K562 (cell line): Measurements from ENCODE around the gene ATP5F1A. TPM values are rescaled to one million over a fixed set of nuclear protein-coding genes. Genes with fewer than 3 reads are reported as not detected.
A peak's percentile ranks its signal among the peaks of the same experiment; 100 is the strongest.

Source experiments
- CBFA2T2 ChIP-seq: fragments of 450-650 bp; conservative IDR thresholded peaks from 2 replicates; pipeline ENCODE4 v1.6.1; 2017; ENCODE audit warnings: mild to moderate bottlenecking
- EP300 ChIP-seq: IDR thresholded peaks from 2 replicates; pipeline ENCODE4 v1.6.1; 2012; ENCODE audit warnings: low read length, improper control_type of control experiment
- FOSL1 ChIP-seq: fragments of 200-800 bp; sonication (Bioruptor generic); conservative IDR thresholded peaks from 2 replicates; pipeline ENCODE4 v1.6.1; 2016; ENCODE audit warnings: missing genetic modification characterization, missing compliant biosample characterization
- FOXJ2 ChIP-seq: fragments of 200-800 bp; sonication (Bioruptor generic); IDR thresholded peaks from 2 replicates; pipeline ENCODE4 v1.6.1; 2016; ENCODE audit warnings: missing genetic modification characterization, missing compliant biosample characterization
- GATAD2B ChIP-seq: fragments of 450-650 bp; IDR thresholded peaks from 2 replicates; pipeline ENCODE4 v1.6.1; 2017; ENCODE audit warnings: mild to moderate bottlenecking, borderline replicate concordance
- HOXB6 ChIP-seq: fragments of 250-450 bp; sonication (Bioruptor Pico); IDR thresholded peaks from 2 replicates; pipeline ENCODE4 v1.5.1; 2022; ENCODE audit warnings: mild to moderate bottlenecking, borderline replicate concordance
- LEF1 ChIP-seq: fragments of 450-650 bp; IDR thresholded peaks from 2 replicates; pipeline ENCODE4 v1.6.1; 2016; ENCODE audit warnings: mild to moderate bottlenecking
- MAFG ChIP-seq: fragments of 450-650 bp; conservative IDR thresholded peaks from 2 replicates; pipeline ENCODE4 v1.6.1; 2016; ENCODE audit warnings: missing genetic modification characterization, missing compliant biosample characterization
- NCOR1 ChIP-seq: fragments of 450-650 bp; IDR thresholded peaks from 2 replicates; pipeline ENCODE4 v1.6.1; 2016; ENCODE audit warnings: mild to moderate bottlenecking, moderate library complexity
- NFE2 ChIP-seq: IDR thresholded peaks from 2 replicates; pipeline ENCODE4 v1.6.1; 2014; ENCODE audit warnings: antibody characterized with exemption, low read depth
- NRF1 ChIP-seq, 2 experiments: fragments of 450-650 bp; IDR thresholded peaks in 1 of 2; conservative IDR thresholded peaks in 1 of 2; 2 replicates each; pipeline ENCODE4 v1.6.1; 2014; ENCODE audit warnings: mild to moderate bottlenecking in 2 of 2
- RCOR1 ChIP-seq, 2 experiments: IDR thresholded peaks; 2 replicates each; pipeline ENCODE4 v1.6.1; 2012; ENCODE audit warnings: low read depth in 2 of 2, low read length in 2 of 2, borderline replicate concordance in 1 of 2, improper control_type of control experiment in 1 of 2
- SMARCA4 ChIP-seq: fragments of 450-650 bp; IDR thresholded peaks from 2 replicates; pipeline ENCODE4 v1.6.1; 2016
- SOX6 ChIP-seq: fragments of 450-650 bp; IDR thresholded peaks from 2 replicates; pipeline ENCODE4 v1.6.1; 2014; ENCODE audit warnings: mild to moderate bottlenecking
- TCF3 ChIP-seq: sonication (generic); formaldehyde crosslinking; IDR thresholded peaks from 2 replicates; pipeline ENCODE4 v1.4.0; 2020; ENCODE audit warnings: mild to moderate bottlenecking, missing genetic modification reagents
- XRCC3 ChIP-seq: fragments of 450-650 bp; IDR thresholded peaks from 2 replicates; pipeline ENCODE4 v1.6.1; 2017; ENCODE audit warnings: mild to moderate bottlenecking, moderate library complexity
- YY1 ChIP-seq, 3 experiments: IDR thresholded peaks; 2 replicates each; pipeline ENCODE4 v1.6.1; 2011; ENCODE audit warnings: low read length in 2 of 3, mild to moderate bottlenecking in 2 of 3, moderate library complexity in 2 of 3, borderline replicate concordance in 1 of 3, control low read depth in 1 of 3, low read depth in 1 of 3; ENCODE audit not compliant: insufficient read depth in 3 of 3, insufficient replicate concordance in 2 of 3, control insufficient read depth in 1 of 3, insufficient read length in 1 of 3; ENCODE audit errors: extremely low read depth in 1 of 3
- ZNF263 ChIP-seq: sonication (generic); formaldehyde crosslinking; IDR thresholded peaks from 2 replicates; pipeline ENCODE4 v1.8.0; 2022; ENCODE audit warnings: mild to moderate bottlenecking, missing genetic modification reagents, borderline replicate concordance
- ZNF639 ChIP-seq, 2 experiments: fragments of 200-800 bp in 1 of 2; sonication (Bioruptor generic) in 1 of 2; sonication (generic) in 1 of 2; formaldehyde crosslinking in 1 of 2; IDR thresholded peaks in 1 of 2; conservative IDR thresholded peaks in 1 of 2; 2 replicates each; pipeline versions ENCODE4 v1.5.0 to v1.6.1; 2016 to 2020; ENCODE audit warnings: missing compliant biosample characterization in 1 of 2, missing genetic modification characterization in 1 of 2, missing genetic modification reagents in 1 of 2
- polyA plus RNA-seq, 8 experiments: library from polyadenylated mRNA; depleted of rRNA in 4 of 8; stranded (reverse) in 5 of 8; unstranded in 3 of 8; fragments of >200 nt; fragmentation: Nextera tagmentation in 2 of 8; fragmentation: Illumina TruSeq in 1 of 8; extraction: Ambion mirVana in 2 of 8; extraction: Trizol in 1 of 8; gene quantifications; 2 replicates each; pipeline versions ENCODE4 v1.2.1 to v1.2.3, GENCODE V29; 2011 to 2014; ENCODE audit warnings: inconsistent platforms in 1 of 8, missing spikeins in 1 of 8
- total RNA-seq, 7 experiments: library from RNA; depleted of rRNA in 6 of 7; stranded (reverse); fragments of >200 nt in 6 of 7; fragmentation: Illumina TruSeq in 2 of 7; extraction: Trizol in 2 of 7; gene quantifications; 2 replicates each; pipeline versions ENCODE4 v1.2.1 to v1.2.3, GENCODE V29; 2011 to 2021; ENCODE audit warnings: low replicate concordance in 1 of 7
- TF ChIP-seq, protein P1 (sequence below), 3 experiments: fragments of 200-800 bp in 1 of 3; fragments of 250-450 bp in 1 of 3; fragments of 450-650 bp in 1 of 3; sonication (Bioruptor Pico) in 1 of 3; sonication (Bioruptor generic) in 1 of 3; formaldehyde crosslinking in 1 of 3; IDR thresholded peaks; 2 replicates each; pipeline versions ENCODE4 v1.6.1 to v1.8.0; 2016 to 2022; ENCODE audit warnings: mild to moderate bottlenecking in 2 of 3, missing genetic modification characterization in 2 of 3, missing compliant biosample characterization in 1 of 3, moderate library complexity in 1 of 3
- TF ChIP-seq, protein P2 (sequence below), 2 experiments: fragments of 450-650 bp in 1 of 2; sonication (generic) in 1 of 2; formaldehyde crosslinking; conservative IDR thresholded peaks; 2 replicates each; pipeline versions ENCODE4 v1.4.0 to v1.8.1; 2020 to 2022; ENCODE audit warnings: mild to moderate bottlenecking in 1 of 2, missing genetic modification reagents in 1 of 2

Gene ATP5F1A
- total and polyA plus RNA-seq, 9 of the 15 experiments (the other 6 are each of a cell fraction or from before 2014, with no cell fraction given): 377 to 762 (median 490) TPM

- TF ChIP-seq, protein P1, sequence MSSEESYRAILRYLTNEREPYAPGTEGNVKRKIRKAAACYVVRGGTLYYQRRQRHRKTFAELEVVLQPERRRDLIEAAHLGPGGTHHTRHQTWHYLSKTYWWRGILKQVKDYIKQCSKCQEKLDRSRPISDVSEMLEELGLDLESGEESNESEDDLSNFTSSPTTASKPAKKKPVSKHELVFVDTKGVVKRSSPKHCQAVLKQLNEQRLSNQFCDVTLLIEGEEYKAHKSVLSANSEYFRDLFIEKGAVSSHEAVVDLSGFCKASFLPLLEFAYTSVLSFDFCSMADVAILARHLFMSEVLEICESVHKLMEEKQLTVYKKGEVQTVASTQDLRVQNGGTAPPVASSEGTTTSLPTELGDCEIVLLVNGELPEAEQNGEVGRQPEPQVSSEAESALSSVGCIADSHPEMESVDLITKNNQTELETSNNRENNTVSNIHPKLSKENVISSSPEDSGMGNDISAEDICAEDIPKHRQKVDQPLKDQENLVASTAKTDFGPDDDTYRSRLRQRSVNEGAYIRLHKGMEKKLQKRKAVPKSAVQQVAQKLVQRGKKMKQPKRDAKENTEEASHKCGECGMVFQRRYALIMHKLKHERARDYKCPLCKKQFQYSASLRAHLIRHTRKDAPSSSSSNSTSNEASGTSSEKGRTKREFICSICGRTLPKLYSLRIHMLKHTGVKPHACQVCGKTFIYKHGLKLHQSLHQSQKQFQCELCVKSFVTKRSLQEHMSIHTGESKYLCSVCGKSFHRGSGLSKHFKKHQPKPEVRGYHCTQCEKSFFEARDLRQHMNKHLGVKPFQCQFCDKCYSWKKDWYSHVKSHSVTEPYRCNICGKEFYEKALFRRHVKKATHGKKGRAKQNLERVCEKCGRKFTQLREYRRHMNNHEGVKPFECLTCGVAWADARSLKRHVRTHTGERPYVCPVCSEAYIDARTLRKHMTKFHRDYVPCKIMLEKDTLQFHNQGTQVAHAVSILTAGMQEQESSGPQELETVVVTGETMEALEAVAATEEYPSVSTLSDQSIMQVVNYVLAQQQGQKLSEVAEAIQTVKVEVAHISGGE (CRISPR knock-in tag; IDR thresholded peaks at IDR 0.05): no peak
- TF ChIP-seq LEF1: 0 out of 2 replicates have a peak, but pooled peaks have one; percentile 38
- peak; percentile 23; the same call in 1 of the 2 replicates for TF ChIP-seq FOSL1 (tag)
- TF ChIP-seq NFE2: peak; percentile 80
- TF ChIP-seq GATAD2B: 0 out of 2 replicates have a peak, but pooled peaks have one; percentile 18
- TF ChIP-seq TCF3 (CRISPR knock-in tag): peak; percentile 30; the same call in 1 of the 2 replicates
- TF ChIP-seq RCOR1 (IDR thresholded peaks at IDR 0.05; ENCODE audit: borderline replicate concordance in 1 of 2, low read depth in 2 of 2, low read length in 2 of 2): peak in 1 of 2 experiments; percentile 39; a peak in 1 of 4 replicates
- TF ChIP-seq CBFA2T2: peak; percentile 42; the same call in 1 of the 2 replicates
- peak in 1 of 2 experiments; percentile 31; a peak in 1 of 4 replicates for TF ChIP-seq ZNF639 (CRISPR knock-in tag; conservative IDR thresholded peaks at IDR 0.05 in 1 of 2, IDR thresholded peaks at IDR 0.05 in 1 of 2)
- TF ChIP-seq, protein P2, sequence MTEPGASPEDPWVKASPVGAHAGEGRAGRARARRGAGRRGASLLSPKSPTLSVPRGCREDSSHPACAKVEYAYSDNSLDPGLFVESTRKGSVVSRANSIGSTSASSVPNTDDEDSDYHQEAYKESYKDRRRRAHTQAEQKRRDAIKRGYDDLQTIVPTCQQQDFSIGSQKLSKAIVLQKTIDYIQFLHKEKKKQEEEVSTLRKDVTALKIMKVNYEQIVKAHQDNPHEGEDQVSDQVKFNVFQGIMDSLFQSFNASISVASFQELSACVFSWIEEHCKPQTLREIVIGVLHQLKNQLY (CRISPR knock-in tag; conservative IDR thresholded peaks at IDR 0.05): no peak
- TF ChIP-seq MAFG (tag): 0 out of 2 replicates have a peak, but pooled peaks have one; percentile 13
- no peak for TF ChIP-seq XRCC3
- peak; percentile 47; the same call in 1 of the 2 replicates for TF ChIP-seq SMARCA4
- TF ChIP-seq FOXJ2 (tag): peak; percentile 72
- no peak for TF ChIP-seq ZNF263 (CRISPR knock-in tag)
- 0 out of 4 replicates have a peak, but pooled peaks have one; percentile 12 to 24 for TF ChIP-seq NRF1 (conservative IDR thresholded peaks at IDR 0.05 in 1 of 2, IDR thresholded peaks at IDR 0.05 in 1 of 2)
- TF ChIP-seq HOXB6 (CRISPR knock-in tag): no peak
- TF ChIP-seq EP300: peak; percentile 45; the same call in 1 of the 2 replicates
- 0 out of 2 replicates have a peak, but pooled peaks have one; percentile 24 for TF ChIP-seq NCOR1
- TF ChIP-seq YY1 (IDR thresholded peaks at IDR 0.05; ENCODE audit: borderline replicate concordance in 1 of 3, control insufficient read depth in 1 of 3, extremely low read depth in 1 of 3, insufficient read depth in 3 of 3, insufficient read length in 1 of 3, insufficient replicate concordance in 2 of 3, low read depth in 1 of 3, low read length in 2 of 3): peak in 1 of 3 experiments; percentile 29
- 0 out of 2 replicates have a peak, but pooled peaks have one; percentile 10 for TF ChIP-seq SOX6
Measured at GRCh38 chr18:46040033-46040746, 57.9 kb downstream of the ATP5F1A start (continued).
